Peyer's patch (tissue), 4 donors: ENCODE data around the gene FBXW7. TPM values are rescaled to one million over a fixed set of nuclear protein-coding genes. Genes with fewer than 3 reads are reported as not detected.

Experiments
- DNase-seq, 3 donors: peaks; one replicate each; pipeline ENCODE4 v3.0.0-alpha.2; 2017 to 2019
- H3K27ac ChIP-seq, 4 donors: fragments of 200-600 bp; sonication (generic); one replicate each; pipeline ENCODE4 v1.5.1; 2016 to 2019
- H3K27me3 ChIP-seq, 2 donors: fragments of 200-600 bp; sonication (generic); one replicate each; pipeline ENCODE4 v1.5.1; 2019
- H3K36me3 ChIP-seq, 3 donors: fragments of 200-600 bp; sonication (generic); one replicate each; pipeline ENCODE4 v1.5.1; 2016 to 2019
- H3K4me1 ChIP-seq, 4 donors: fragments of 200-600 bp; sonication (generic); one replicate each; pipeline ENCODE4 v1.5.1; 2016 to 2019
- H3K4me3 ChIP-seq, 4 donors: fragments of 200-600 bp; sonication (generic); 1 replicate in 3 of 4; 2 replicates in 1 of 4; pipeline ENCODE4 v1.5.1; 2016 to 2019; ENCODE audit warnings: mild to moderate bottlenecking in 1 of 4
- H3K9me3 ChIP-seq, 4 donors: fragments of 200-600 bp; sonication (generic); one replicate each; pipeline ENCODE4 v1.5.1; 2016 to 2019; ENCODE audit warnings: mild to moderate bottlenecking in 1 of 4
- CTCF ChIP-seq, 6 experiments: fragments of 450-650 bp in 4 of 6; fragments of 200-600 bp in 2 of 6; sonication (generic) in 1 of 6; IDR thresholded peaks; one replicate each; pipeline ENCODE4 v1.5.1; 2017 to 2019; ENCODE audit warnings: antibody characterized with exemption in 6 of 6, mild to moderate bottlenecking in 3 of 6, moderate library complexity in 1 of 6
- POLR2A ChIP-seq, 2 donors: fragments of 450-650 bp; IDR thresholded peaks; one replicate each; pipeline ENCODE4 v1.5.1; 2017; ENCODE audit warnings: antibody characterized with exemption in 2 of 2, mild to moderate bottlenecking in 2 of 2, moderate library complexity in 2 of 2
- total RNA-seq, 4 donors: library from RNA; depleted of rRNA; stranded (reverse); fragments of >200 nt; gene quantifications; one replicate each; pipeline ENCODE4 v1.1.0, GENCODE V29; 2016

The FBXW7 gene
- total RNA-seq, 4 donors from 2014 or later, result 33.4 to 120 (median 43.0) TPM

DNA sequence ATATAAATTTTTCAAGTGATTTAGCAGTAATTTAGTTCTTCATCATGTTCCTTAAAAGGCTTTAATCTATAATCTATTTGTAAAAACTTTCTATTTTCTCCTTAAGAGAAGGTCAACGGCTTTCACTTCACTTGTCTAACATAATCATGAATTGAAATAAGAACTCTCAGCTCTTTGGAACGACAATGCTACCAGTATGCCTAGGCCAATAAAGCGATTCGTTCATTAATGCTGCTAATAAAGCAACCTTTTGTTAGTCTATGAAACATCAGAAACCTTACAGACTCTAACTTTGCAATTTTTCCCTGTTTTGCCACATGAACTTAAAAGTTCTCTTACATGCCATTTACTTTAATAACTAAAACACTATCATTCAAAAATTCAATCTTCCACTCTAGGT lies 47.6 kb downstream of the FBXW7 start:
- Histone ChIP-seq H3K27ac (no peak overlapping the region), H3K4me1 (peaks cover 0 to 11% (median 0%) of the 10 kb centered on the region in 4 donors), H3K9me3 (no peaks in the 10 kb centered on the region), H3K27me3 (no peaks in the 10 kb centered on the region), H3K36me3 (no peaks in the 10 kb centered on the region), H3K4me3 (no peak overlapping the region)
- no peak for DNase-seq
- no peak for TF ChIP-seq CTCF (IDR thresholded peaks at IDR 0.05)
- TF ChIP-seq POLR2A (IDR thresholded peaks at IDR 0.05), result no peak

GRCh38 chr4:152486429-152487389 lies 49.2 kb downstream of the FBXW7 start:
- peaks cover 0 to 11% (median 0%) of the 10 kb centered on the region in 4 donors for H3K4me1 ChIP-seq
- DNase-seq, result no peak

DNA sequence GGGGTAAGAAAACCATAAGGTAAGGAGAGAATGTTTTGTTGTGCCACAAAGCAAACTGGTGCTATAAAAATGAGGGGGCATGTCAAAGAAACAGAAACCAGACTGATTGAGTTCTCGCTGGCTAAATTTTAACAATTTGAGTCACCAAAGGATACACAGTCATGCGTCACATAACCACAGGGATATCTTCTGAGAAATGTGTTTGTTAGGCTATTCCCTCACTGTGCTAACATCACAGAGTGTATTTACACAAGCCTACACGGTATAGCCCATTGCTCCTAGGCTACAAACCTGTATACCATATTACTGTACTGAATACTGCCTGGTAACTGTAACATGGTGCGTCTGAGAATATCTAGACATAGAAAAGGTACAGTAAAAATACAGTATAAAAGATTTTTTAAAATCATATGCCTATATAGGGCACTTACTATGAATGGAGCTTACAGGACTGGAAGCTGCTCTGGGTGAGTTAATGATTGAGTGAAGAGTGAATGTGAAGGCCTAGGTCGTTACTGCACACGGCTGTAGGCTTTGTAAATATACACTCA lies 50.1 kb downstream of the FBXW7 start:
- peaks cover 0 to 11% (median 0%) of the 10 kb centered on the region in 4 donors for H3K4me1 ChIP-seq
- no peak for DNase-seq
- H3K27ac ChIP-seq, result peak overlapping the region in 2 of 4 donors; percentile 2 to 13
- no peaks in the 10 kb centered on the region for H3K27me3 ChIP-seq
- H3K4me3 ChIP-seq, result peak overlapping the region in 1 of 4 donors; percentile 9
- TF ChIP-seq CTCF (IDR thresholded peaks at IDR 0.05) (no peak), POLR2A (IDR thresholded peaks at IDR 0.05) (no peak)
- no peaks in the 10 kb centered on the region for H3K36me3 ChIP-seq
- H3K9me3 ChIP-seq, result no peaks in the 10 kb centered on the region

More at GRCh38 chr4:152486429-152487389, 49.2 kb downstream of the FBXW7 start:
- TF ChIP-seq POLR2A (IDR thresholded peaks at IDR 0.05) (no peak), CTCF (IDR thresholded peaks at IDR 0.05) (no peak)
- H3K27me3 ChIP-seq, result no peaks in the 10 kb centered on the region
- H3K36me3 ChIP-seq, result no peaks in the 10 kb centered on the region
- no peak overlapping the region for H3K27ac ChIP-seq
- no peak overlapping the region for H3K4me3 ChIP-seq
- H3K9me3 ChIP-seq, result no peaks in the 10 kb centered on the region

- H3K27ac ChIP-seq, result no peak overlapping the region
- H3K4me1 ChIP-seq, result peaks cover 0 to 9% (median 0%) of the 10 kb centered on the region in 4 donors
- no peaks in the 10 kb centered on the region for H3K27me3 ChIP-seq
- DNase-seq, result no peak
- no peaks in the 10 kb centered on the region for H3K36me3 ChIP-seq
- H3K9me3 ChIP-seq, result no peaks in the 10 kb centered on the region
- no peak overlapping the region for H3K4me3 ChIP-seq
- TF ChIP-seq POLR2A (IDR thresholded peaks at IDR 0.05), result no peak
- TF ChIP-seq CTCF (IDR thresholded peaks at IDR 0.05), result no peak
These were observed 53.7 kb downstream of the FBXW7 start for GRCh38 chr4:152482211-152482610.

- Histone ChIP-seq H3K27me3 (no peaks in the 10 kb centered on the region), H3K4me3 (no peak overlapping the region), H3K36me3 (no peaks in the 10 kb centered on the region), H3K4me1 (no peaks in the 10 kb centered on the region), H3K27ac (no peak overlapping the region), H3K9me3 (no peaks in the 10 kb centered on the region)
- no peak for DNase-seq
- TF ChIP-seq POLR2A (IDR thresholded peaks at IDR 0.05) (no peak), CTCF (IDR thresholded peaks at IDR 0.05) (no peak)
These were observed 55.0 kb downstream of the FBXW7 start for GRCh38 chr4:152480901-152481300.
